ENCODE results near the gene CALM3. TPM values are rescaled to one million over a fixed set of nuclear protein-coding genes. Genes with fewer than 3 reads are reported as not detected.

CALM3 gene
- total and polyA plus RNA-seq, 2 experiments from 2014 or later: 148 to 215 TPM

DNA sequence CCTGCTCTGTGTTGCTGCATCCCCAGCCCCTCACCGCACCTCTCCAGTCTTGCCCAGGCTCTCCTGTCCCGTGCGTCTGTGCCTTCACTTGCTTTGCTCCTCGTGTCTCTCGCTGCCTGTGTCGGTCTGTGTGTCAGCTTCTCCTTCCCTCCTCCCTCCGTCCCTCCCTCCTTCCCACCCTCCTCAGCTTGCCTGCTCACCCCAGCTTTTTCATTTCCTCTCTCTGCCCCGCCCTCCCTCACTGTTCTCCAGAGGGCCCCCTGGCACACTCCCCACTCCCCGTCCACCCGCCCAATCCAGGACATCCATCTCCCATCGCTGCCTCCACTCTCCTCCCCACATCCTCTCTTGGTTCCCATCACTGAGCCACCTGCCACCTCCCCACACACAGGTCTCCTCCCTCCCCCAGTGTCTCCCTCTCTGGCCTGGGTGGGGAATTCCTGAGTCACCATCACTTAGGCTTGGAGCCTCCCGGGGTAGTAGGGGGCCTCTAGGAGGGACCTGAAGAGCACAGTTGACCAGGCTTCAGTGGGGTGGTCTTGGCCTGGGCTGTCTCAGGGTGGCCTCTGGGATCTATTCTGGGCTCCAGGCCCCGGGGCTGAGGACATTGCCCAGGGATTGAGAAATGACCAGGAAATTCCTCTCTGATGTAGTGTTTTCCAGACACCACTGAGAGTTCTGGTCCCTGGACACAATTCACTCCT lies 24.0 kb downstream of the CALM3 start, which contains the start of gene PTGIR:
TSS of gene PTGIR (minus strand) at position 132 of the 704 bp plus-strand sequence. CDS start 864 bp downstream, outside the sequence.
- Histone ChIP-seq H3F3A (replicated peaks; ENCODE audit: low read depth) (no peaks in the 10 kb centered on the region), H3K4me3 (no peak within 1 kb of the TSS), H3K4me2 (no peak within 1 kb of the TSS), H4K20me1 (replicated peaks; ENCODE audit: insufficient read depth) (no peaks in the 10 kb centered on the region), H3K36me3 (ENCODE audit: insufficient read depth) (no peaks in the 10 kb centered on the region), H3K27ac (ENCODE audit: low read depth) (no peak within 1 kb of the TSS), H3K9me2 (ENCODE audit: insufficient read depth) (no peaks in the 10 kb centered on the region), H3K4me1 (ENCODE audit: insufficient read depth) (no peaks in the 10 kb centered on the region), H3K79me2 (replicated peaks; ENCODE audit: insufficient read depth) (no peaks in the 10 kb centered on the region), H3K27me3 (ENCODE audit: insufficient read depth) (no peaks in the 10 kb centered on the region), H2AFZ (no peak within 1 kb of the TSS)
- ATAC-seq (peak; percentile 43), DNase-seq (ENCODE audit: low spot score) (peak; percentile 40)
- Mint-ChIP-seq H3K27ac (no peak within 1 kb of the TSS), H3K36me3 (ENCODE audit: low read depth) (no peaks in the 10 kb centered on the region; the same call in 2 of the 3 replicates), H3K27me3 (ENCODE audit: insufficient read depth, low read depth, poor library complexity) (peaks cover 13% of the 10 kb centered on the region), H3K4me1 (peaks cover 7% of the 10 kb centered on the region), H3K4me3 (no peak within 1 kb of the TSS), H3K9me3 (no peaks in the 10 kb centered on the region)
- TF ChIP-seq ZNF331 (CRISPR knock-in tag; IDR thresholded peaks at IDR 0.05; ENCODE audit: low read depth) (no peak), ZNF114 (CRISPR knock-in tag; IDR thresholded peaks at IDR 0.05) (no peak), STAT1 (IDR thresholded peaks at IDR 0.05; ENCODE audit: unreplicated experiment) (no peak), EZH2phosphoT487 (IDR thresholded peaks at IDR 0.05; ENCODE audit: unreplicated experiment) (no peak), ZNF462 (CRISPR knock-in tag; IDR thresholded peaks at IDR 0.05) (no peak), EZH2 (IDR thresholded peaks at IDR 0.05; ENCODE audit: low read depth, unreplicated experiment) (no peak), POLR2AphosphoS5 (IDR thresholded peaks at IDR 0.05; ENCODE audit: low read depth) (no peak), CREB1 (CRISPR knock-in tag; IDR thresholded peaks at IDR 0.05; ENCODE audit: low read depth) (no peak), JUNB (IDR thresholded peaks at IDR 0.05; ENCODE audit: unreplicated experiment) (no peak), NANOG (IDR thresholded peaks at IDR 0.05; ENCODE audit: borderline replicate concordance) (no peak)
- TF ChIP-seq, protein P1, sequence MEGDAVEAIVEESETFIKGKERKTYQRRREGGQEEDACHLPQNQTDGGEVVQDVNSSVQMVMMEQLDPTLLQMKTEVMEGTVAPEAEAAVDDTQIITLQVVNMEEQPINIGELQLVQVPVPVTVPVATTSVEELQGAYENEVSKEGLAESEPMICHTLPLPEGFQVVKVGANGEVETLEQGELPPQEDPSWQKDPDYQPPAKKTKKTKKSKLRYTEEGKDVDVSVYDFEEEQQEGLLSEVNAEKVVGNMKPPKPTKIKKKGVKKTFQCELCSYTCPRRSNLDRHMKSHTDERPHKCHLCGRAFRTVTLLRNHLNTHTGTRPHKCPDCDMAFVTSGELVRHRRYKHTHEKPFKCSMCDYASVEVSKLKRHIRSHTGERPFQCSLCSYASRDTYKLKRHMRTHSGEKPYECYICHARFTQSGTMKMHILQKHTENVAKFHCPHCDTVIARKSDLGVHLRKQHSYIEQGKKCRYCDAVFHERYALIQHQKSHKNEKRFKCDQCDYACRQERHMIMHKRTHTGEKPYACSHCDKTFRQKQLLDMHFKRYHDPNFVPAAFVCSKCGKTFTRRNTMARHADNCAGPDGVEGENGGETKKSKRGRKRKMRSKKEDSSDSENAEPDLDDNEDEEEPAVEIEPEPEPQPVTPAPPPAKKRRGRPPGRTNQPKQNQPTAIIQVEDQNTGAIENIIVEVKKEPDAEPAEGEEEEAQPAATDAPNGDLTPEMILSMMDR (conservative IDR thresholded peaks at IDR 0.05; ENCODE audit: low read depth in 2 of 2): no peak
- TF ChIP-seq, protein P2, sequence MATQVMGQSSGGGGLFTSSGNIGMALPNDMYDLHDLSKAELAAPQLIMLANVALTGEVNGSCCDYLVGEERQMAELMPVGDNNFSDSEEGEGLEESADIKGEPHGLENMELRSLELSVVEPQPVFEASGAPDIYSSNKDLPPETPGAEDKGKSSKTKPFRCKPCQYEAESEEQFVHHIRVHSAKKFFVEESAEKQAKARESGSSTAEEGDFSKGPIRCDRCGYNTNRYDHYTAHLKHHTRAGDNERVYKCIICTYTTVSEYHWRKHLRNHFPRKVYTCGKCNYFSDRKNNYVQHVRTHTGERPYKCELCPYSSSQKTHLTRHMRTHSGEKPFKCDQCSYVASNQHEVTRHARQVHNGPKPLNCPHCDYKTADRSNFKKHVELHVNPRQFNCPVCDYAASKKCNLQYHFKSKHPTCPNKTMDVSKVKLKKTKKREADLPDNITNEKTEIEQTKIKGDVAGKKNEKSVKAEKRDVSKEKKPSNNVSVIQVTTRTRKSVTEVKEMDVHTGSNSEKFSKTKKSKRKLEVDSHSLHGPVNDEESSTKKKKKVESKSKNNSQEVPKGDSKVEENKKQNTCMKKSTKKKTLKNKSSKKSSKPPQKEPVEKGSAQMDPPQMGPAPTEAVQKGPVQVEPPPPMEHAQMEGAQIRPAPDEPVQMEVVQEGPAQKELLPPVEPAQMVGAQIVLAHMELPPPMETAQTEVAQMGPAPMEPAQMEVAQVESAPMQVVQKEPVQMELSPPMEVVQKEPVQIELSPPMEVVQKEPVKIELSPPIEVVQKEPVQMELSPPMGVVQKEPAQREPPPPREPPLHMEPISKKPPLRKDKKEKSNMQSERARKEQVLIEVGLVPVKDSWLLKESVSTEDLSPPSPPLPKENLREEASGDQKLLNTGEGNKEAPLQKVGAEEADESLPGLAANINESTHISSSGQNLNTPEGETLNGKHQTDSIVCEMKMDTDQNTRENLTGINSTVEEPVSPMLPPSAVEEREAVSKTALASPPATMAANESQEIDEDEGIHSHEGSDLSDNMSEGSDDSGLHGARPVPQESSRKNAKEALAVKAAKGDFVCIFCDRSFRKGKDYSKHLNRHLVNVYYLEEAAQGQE (IDR thresholded peaks at IDR 0.05; ENCODE audit: unreplicated experiment): no peak
- TF ChIP-seq, protein P3, sequence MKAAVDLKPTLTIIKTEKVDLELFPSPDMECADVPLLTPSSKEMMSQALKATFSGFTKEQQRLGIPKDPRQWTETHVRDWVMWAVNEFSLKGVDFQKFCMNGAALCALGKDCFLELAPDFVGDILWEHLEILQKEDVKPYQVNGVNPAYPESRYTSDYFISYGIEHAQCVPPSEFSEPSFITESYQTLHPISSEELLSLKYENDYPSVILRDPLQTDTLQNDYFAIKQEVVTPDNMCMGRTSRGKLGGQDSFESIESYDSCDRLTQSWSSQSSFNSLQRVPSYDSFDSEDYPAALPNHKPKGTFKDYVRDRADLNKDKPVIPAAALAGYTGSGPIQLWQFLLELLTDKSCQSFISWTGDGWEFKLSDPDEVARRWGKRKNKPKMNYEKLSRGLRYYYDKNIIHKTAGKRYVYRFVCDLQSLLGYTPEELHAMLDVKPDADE (IDR thresholded peaks at IDR 0.05): no peak

Measured in GM23338 (cell line).